GM12875 (cell line): Measurements from ENCODE around the gene OR8B8.
"Not testable (repeated sequence)": the region's sequence is repeated elsewhere in the genome, so short reads cannot be mapped to it uniquely, and the experiment has no call there.

Experiments used
- H3K4me3 ChIP-seq: one replicate; pipeline ENCODE4 v1.5.1; 2011; ENCODE audit warnings: low read depth, low read length, control low read depth
- TF ChIP-seq, protein P1 (sequence below): IDR thresholded peaks from 2 replicates; pipeline ENCODE4 v1.5.1; 2011; ENCODE audit warnings: low read depth, mild to moderate bottlenecking, control low read depth, inconsistent platforms, low read length, moderate library complexity, borderline replicate concordance; ENCODE audit not compliant: insufficient read depth

Gene OR8B8

DNA sequence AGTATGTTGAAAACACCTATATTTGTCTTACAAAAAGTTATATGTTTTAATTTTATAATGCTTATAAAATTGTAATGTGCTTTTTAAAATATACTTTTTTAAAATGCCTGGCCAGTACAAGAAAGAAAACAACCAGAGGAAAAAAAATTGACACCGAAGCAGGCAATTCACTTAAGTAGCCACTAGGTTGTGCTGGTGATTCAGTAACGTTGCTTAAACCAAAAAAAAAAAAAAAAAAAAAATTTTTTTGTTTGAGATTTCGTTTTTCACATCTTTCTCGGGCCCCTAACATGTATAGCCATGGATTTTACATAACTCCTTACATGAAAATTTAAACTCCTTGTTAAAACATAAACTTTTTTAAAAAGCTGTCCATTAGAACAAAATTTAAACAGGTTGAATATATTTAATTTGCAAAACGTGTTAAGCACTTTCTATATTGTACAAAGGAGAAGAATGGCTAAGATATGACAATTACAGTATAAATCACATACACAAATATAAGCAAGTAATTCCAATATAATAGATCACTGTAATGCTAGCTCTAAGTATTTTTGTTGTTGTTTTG lies 30.1 kb downstream of the OR8B8 start:
- H3K4me3 ChIP-seq = no peak overlapping the region
- TF ChIP-seq, protein P1, sequence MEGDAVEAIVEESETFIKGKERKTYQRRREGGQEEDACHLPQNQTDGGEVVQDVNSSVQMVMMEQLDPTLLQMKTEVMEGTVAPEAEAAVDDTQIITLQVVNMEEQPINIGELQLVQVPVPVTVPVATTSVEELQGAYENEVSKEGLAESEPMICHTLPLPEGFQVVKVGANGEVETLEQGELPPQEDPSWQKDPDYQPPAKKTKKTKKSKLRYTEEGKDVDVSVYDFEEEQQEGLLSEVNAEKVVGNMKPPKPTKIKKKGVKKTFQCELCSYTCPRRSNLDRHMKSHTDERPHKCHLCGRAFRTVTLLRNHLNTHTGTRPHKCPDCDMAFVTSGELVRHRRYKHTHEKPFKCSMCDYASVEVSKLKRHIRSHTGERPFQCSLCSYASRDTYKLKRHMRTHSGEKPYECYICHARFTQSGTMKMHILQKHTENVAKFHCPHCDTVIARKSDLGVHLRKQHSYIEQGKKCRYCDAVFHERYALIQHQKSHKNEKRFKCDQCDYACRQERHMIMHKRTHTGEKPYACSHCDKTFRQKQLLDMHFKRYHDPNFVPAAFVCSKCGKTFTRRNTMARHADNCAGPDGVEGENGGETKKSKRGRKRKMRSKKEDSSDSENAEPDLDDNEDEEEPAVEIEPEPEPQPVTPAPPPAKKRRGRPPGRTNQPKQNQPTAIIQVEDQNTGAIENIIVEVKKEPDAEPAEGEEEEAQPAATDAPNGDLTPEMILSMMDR = peak; percentile 44; the same call in 1 of the 2 replicates

DNA sequence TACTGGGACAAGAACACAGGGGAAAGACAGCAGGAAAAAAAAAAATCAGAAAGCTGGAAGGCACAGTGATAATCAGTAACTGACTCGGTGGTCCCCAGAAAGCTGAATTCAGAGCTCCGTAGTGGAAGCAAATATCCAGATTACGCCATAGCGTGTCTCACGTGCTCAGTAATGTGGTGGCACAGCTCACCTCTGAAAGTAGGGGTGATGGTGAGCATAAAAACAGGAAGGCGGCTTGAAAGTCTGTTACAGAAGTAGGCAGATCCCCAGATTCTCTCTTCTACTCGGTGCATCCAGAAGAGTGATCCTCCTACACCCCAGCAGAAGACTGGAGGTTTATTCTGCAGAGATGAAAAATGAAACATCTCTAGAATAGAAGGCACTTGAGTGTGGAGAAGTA lies 35.6 kb downstream of the OR8B8 start:
- no peak overlapping the region for H3K4me3 ChIP-seq
- TF ChIP-seq, protein P1 = no peak

DNA sequence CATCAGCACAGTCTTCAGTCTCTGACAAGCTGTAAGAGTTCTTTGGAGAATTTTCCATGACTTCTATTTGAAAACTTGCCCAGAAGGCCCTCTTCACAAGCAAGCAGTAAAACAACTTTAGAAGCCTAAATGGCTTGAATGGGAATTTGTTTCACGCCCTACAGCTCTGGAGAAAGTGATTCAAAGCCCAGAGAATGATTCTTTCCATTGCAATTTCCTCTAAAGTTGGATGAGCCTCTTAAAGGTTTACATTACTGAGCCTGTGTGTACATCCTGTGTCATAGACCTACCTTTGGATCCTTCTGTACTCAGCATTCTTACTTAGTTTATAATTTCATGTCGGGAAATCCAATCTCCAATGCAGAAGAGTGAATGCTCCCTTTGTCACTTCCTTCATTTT lies 39.9 kb downstream of the OR8B8 start:
- H3K4me3 ChIP-seq = no peak overlapping the region
- TF ChIP-seq, protein P1 = no peak

DNA sequence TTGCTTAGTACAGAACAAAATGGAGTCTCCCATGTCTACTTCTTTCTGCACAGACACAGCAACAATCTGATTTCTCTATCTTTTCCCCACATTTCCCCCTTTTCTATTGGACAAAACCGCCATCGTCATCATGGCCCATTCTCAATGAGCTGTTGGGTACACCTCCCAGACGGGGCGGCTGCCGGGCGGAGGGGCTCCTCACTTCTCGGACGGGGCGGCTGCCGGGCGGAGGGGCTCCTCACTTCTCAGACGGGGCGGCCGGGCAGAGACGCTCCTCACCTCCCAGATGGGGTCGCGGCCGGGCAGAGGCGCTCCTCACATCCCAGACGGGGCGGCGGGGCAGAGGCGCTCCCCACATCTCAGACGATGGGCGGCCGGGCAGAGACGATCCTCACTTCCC lies 42.3 kb downstream of the OR8B8 start:
- not testable (repeated sequence) for H3K4me3 ChIP-seq

DNA sequence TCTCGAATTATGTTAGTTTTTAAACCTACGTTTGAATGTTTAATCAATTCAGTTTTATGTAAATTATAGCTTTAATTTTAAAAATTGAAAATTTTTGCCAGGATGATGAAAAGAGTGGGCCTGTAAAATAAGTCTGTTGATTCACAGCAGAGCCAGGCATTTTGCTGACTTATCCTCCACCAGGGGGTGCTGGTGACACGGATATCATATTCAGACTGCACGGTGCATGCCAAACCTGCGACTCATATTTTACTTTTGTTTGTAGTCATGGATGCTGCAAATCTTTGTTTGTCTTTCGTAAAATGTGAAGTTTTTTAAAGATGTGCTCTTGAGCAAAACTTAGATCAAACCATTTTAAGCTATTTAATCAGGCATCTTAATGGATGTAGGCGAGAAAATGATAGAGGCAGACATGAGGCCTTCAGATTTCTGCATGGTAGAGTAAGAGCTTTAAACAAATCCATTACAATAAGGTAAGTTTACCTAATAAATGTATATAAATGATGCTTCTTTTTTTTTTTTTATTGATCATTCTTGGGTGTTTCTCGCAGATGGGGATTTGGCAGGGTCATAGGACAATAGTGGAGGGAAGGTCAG lies 43.1 kb downstream of the OR8B8 start:
- TF ChIP-seq, protein P1 = peak; percentile 69
- H3K4me3 ChIP-seq = no peak overlapping the region

DNA sequence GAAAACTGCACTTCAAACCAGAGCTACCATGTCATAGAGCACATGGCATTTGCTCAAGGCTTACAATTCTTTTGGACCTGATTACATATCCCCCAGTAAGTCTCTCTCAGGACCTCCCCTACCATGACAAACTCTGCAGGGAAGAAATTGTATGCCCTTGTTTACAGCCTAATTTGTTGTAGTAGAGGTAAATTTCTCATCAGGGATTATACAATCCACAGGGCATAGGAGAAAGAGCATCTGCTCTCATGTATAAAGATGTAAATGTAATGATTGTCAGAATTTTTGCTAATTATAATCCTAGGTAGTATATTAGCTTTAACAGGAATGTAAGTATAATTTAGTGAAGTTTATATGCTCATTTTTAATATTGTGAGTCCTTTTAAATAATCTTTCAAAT lies 46.6 kb downstream of the OR8B8 start, which contains the start of gene OR8B3:
Gene OR8B3 (minus strand): TSS at position 101 of the 400 bp plus-strand sequence. CDS start 1,673 bp downstream, outside the sequence.
- no peak within 1 kb of the TSS for H3K4me3 ChIP-seq
- TF ChIP-seq, protein P1 = no peak

DNA sequence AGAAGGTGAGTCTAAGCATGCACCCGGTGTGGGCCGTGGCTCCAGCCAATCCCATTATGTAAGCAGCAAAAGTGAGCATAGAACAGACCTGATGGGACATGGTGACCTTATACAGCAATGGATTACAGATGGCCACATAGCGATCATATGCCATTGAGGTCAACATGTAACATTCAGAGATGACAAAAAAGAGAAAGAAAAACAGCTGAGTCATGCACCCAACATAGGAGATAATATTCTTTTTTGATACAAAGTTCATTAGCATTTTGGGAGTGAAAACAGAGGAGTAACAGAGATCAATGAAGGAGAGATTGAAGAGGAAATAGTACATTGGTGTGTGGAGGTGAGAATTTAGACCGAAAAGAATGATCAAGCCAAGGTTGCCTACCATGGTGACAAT lies 48.6 kb downstream of the OR8B8 start:
- H3K4me3 ChIP-seq = not testable (repeated sequence)

DNA sequence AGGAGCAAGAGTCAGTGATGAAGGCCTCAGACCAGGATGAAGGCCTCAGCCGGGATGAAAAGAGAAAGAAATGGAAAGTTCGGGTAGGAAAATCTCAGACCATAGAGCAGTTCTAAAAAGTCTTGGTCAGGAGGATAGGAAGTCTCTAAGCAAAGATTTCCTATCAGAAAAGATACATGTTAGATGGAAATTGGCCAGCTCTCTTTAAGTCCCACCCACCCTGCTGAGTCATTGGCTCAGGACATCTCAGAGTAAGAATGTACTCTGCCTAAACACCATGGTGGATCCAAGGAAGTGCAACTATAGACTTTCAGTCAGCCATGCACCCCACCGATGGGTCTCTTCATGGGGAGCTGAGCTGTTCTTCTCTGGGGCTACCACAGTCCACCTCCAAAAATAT lies 51.1 kb downstream of the OR8B8 start:
- TF ChIP-seq, protein P1 = no peak
- H3K4me3 ChIP-seq = no peak overlapping the region
